Trophoblast cell (in vitro differentiated cells and primary cell): ENCODE data around the gene FAP.

Experiments
- DNase-seq, 2 donors: peaks; one replicate each; pipeline ENCODE4 v3.0.0-alpha.2; 2016
- H2AFZ ChIP-seq: 2 replicates; pipeline ENCODE4 v1.6.1; 2013; ENCODE audit warnings: low read length, moderate library complexity, mild to moderate bottlenecking; ENCODE audit not compliant: insufficient read depth, poor library complexity
- H2AK5ac ChIP-seq: 2 replicates; pipeline ENCODE4 v1.6.1; 2013; ENCODE audit warnings: mild to moderate bottlenecking, low read length
- H2BK120ac ChIP-seq: 2 replicates; pipeline ENCODE4 v1.6.1; 2013; ENCODE audit warnings: low read length, mild to moderate bottlenecking, moderate library complexity; ENCODE audit not compliant: insufficient read depth, poor library complexity
- H2BK12ac ChIP-seq: 2 replicates; pipeline ENCODE4 v1.6.1; 2013; ENCODE audit warnings: mild to moderate bottlenecking, low read length, moderate library complexity
- H2BK5ac ChIP-seq: 2 replicates; pipeline ENCODE4 v1.6.1; 2013; ENCODE audit warnings: low read length, low read depth, moderate library complexity, mild to moderate bottlenecking; ENCODE audit not compliant: poor library complexity
- H3K14ac ChIP-seq: 2 replicates; pipeline ENCODE4 v1.6.1; 2013; ENCODE audit warnings: mild to moderate bottlenecking, low read length
- H3K18ac ChIP-seq: 2 replicates; pipeline ENCODE4 v1.6.1; 2013; ENCODE audit warnings: mild to moderate bottlenecking, low read length
- H3K23ac ChIP-seq: 2 replicates; pipeline ENCODE4 v1.6.1; 2013; ENCODE audit warnings: low read length
- H3K27ac ChIP-seq: 2 replicates; pipeline ENCODE4 v1.5.1; 2013; ENCODE audit warnings: low read depth, mild to moderate bottlenecking, inconsistent platforms, low read length, moderate library complexity
- H3K27me3 ChIP-seq: 2 replicates; pipeline ENCODE4 v1.6.1; 2013; ENCODE audit warnings: inconsistent platforms, mild to moderate bottlenecking, low read length, moderate library complexity; ENCODE audit not compliant: insufficient read depth
- H3K36me3 ChIP-seq, 2 experiments: 1 replicate in 1 of 2; 2 replicates in 1 of 2; pipeline ENCODE4 v1.6.1; 2013; ENCODE audit warnings: low read length in 2 of 2, mild to moderate bottlenecking in 2 of 2, moderate library complexity in 1 of 2; ENCODE audit not compliant: insufficient read depth in 2 of 2, control insufficient read depth in 1 of 2
- H3K4ac ChIP-seq: 2 replicates; pipeline ENCODE4 v1.6.1; 2013; ENCODE audit warnings: low read depth, mild to moderate bottlenecking, low read length, moderate library complexity
- H3K4me1 ChIP-seq, 2 experiments: 1 replicate in 1 of 2; 2 replicates in 1 of 2; pipeline ENCODE4 v1.6.1; 2013; ENCODE audit warnings: low read length in 2 of 2, mild to moderate bottlenecking in 2 of 2, moderate library complexity in 1 of 2; ENCODE audit not compliant: insufficient read depth in 2 of 2, control insufficient read depth in 1 of 2
- H3K4me2 ChIP-seq: 2 replicates; pipeline ENCODE4 v1.6.1; 2013; ENCODE audit warnings: inconsistent platforms, mild to moderate bottlenecking, low read length, moderate library complexity
- H3K4me3 ChIP-seq: 2 replicates; pipeline ENCODE4 v1.5.1; 2013; ENCODE audit warnings: mild to moderate bottlenecking, low read depth, low read length, inconsistent platforms
- H3K79me1 ChIP-seq: one replicate; pipeline ENCODE4 v1.6.1; 2013; ENCODE audit warnings: low read length
- H3K79me2 ChIP-seq: 2 replicates; pipeline ENCODE4 v1.6.1; 2013; ENCODE audit warnings: low read length, mild to moderate bottlenecking; ENCODE audit not compliant: control insufficient read depth, insufficient read depth, poor library complexity
- H3K9ac ChIP-seq: 2 replicates; pipeline ENCODE4 v1.6.1; 2013; ENCODE audit warnings: mild to moderate bottlenecking, low read length
- H3K9me3 ChIP-seq: 2 replicates; pipeline ENCODE4 v1.6.1; 2013; ENCODE audit warnings: low read depth, mild to moderate bottlenecking, control low read depth, inconsistent platforms, low read length; ENCODE audit not compliant: insufficient read depth
- H4K12ac ChIP-seq: 2 replicates; pipeline ENCODE4 v1.6.1; 2013; ENCODE audit warnings: low read depth, mild to moderate bottlenecking, low read length, moderate library complexity
- H4K8ac ChIP-seq: 2 replicates; pipeline ENCODE4 v1.6.1; 2013; ENCODE audit warnings: low read depth, mild to moderate bottlenecking, low read length, moderate library complexity
- H4K91ac ChIP-seq: one replicate; pipeline ENCODE4 v1.6.1; 2013; ENCODE audit warnings: low read depth, mild to moderate bottlenecking, low read length, moderate library complexity
- WGBS: extraction: QIAGEN DNeasy Blood & Tissue Kit; methylation state at CpG from one replicate; pipeline ENCODE4 v1.1.7; 2013; ENCODE audit warnings: missing lambda C conversion rate; ENCODE audit not compliant: insufficient read length, insufficient coverage; ENCODE audit errors: extremely low coverage; 5-methylcytosine and 5-hydroxymethylcytosine counted together

The FAP gene

DNA sequence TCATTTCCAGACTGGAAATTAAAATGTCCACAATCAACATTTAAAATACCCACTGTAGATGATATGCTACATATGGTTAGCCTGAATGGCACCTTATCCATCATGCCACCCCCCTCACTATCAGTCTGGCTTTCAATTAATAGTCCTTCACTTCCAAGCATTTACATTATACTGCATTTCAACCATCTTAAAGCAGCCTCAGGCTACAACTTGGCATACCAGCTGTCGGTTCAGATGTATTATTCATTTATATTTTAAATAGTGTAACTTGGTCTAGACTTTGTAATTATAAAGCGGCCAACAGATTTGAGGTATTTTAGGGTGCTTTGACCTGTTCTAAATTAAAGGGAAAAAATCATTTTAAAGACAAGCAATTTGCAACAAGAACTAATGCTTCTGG is 93.8 kb downstream of the FAP start:
- no peaks in the 10 kb centered on the region for H3K9me3 ChIP-seq
- H4K8ac ChIP-seq: no peak overlapping the region
- no peak overlapping the region for H3K27ac ChIP-seq
- WGBS: no CpG with 5 or more reads among the region's 2 CpGs
- no peak overlapping the region for H2AK5ac ChIP-seq
- H3K4me3 ChIP-seq: no peak overlapping the region
- DNase-seq: no peak
- no peaks in the 10 kb centered on the region for H3K79me2 ChIP-seq
- no peak overlapping the region for H3K4me2 ChIP-seq
- H4K91ac ChIP-seq: no peak overlapping the region
- H3K36me3 ChIP-seq: no peaks in the 10 kb centered on the region
- no peak overlapping the region for H3K14ac ChIP-seq
- H3K79me1 ChIP-seq: no peaks in the 10 kb centered on the region
- no peaks in the 10 kb centered on the region for H3K4me1 ChIP-seq
- no peak overlapping the region for H2BK12ac ChIP-seq
- H3K23ac ChIP-seq: no peak overlapping the region
- H2AFZ ChIP-seq: no peak overlapping the region
- no peak overlapping the region for H3K4ac ChIP-seq
- H2BK5ac ChIP-seq: no peak overlapping the region
- no peak overlapping the region for H4K12ac ChIP-seq
- H3K27me3 ChIP-seq: no peaks in the 10 kb centered on the region
- H3K9ac ChIP-seq: no peak overlapping the region
- no peak overlapping the region for H3K18ac ChIP-seq
- H2BK120ac ChIP-seq: no peak overlapping the region

DNA sequence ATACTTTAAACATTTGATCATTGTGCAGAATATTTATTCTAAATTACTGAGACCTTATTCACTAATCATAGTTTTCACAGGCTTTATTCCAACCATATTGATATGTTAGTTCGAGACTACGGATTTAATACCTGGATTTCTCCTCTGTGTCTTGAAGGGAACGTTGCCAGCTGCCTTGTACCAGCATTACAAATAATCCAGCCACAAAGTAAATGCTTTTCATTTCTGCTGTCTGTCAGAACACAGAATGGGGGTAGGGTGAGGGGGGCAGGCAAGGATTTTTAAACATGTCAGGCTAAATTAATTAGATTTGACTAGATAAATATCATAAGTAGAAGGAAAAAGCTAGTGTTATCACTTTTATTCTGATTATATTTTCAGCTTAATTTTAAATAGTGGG is 94.3 kb downstream of the FAP start:
- H4K8ac ChIP-seq: no peak overlapping the region
- no peak overlapping the region for H3K18ac ChIP-seq
- H3K4me3 ChIP-seq: no peak overlapping the region
- no peak overlapping the region for H2BK120ac ChIP-seq
- H3K9ac ChIP-seq: no peak overlapping the region
- no peak overlapping the region for H2BK5ac ChIP-seq
- no peak overlapping the region for H2AK5ac ChIP-seq
- no peak overlapping the region for H4K91ac ChIP-seq
- no CpG with 5 or more reads among the region's 3 CpGs for WGBS
- H3K4me1 ChIP-seq: no peaks in the 10 kb centered on the region
- no peaks in the 10 kb centered on the region for H3K27me3 ChIP-seq
- no peaks in the 10 kb centered on the region for H3K79me1 ChIP-seq
- H3K36me3 ChIP-seq: no peaks in the 10 kb centered on the region
- no peak overlapping the region for H2BK12ac ChIP-seq
- no peak overlapping the region for H3K4ac ChIP-seq
- no peaks in the 10 kb centered on the region for H3K9me3 ChIP-seq
- no peak overlapping the region for H2AFZ ChIP-seq
- no peaks in the 10 kb centered on the region for H3K79me2 ChIP-seq
- no peak overlapping the region for H3K14ac ChIP-seq
- no peak overlapping the region for H3K27ac ChIP-seq
- no peak overlapping the region for H3K23ac ChIP-seq
- H4K12ac ChIP-seq: no peak overlapping the region
- no peak overlapping the region for H3K4me2 ChIP-seq
- DNase-seq: peak in 1 of 2 donors; percentile 26

GRCh38 chr2:162143969-162144368 is 99.3 kb downstream of the FAP start:
- Histone ChIP-seq H2BK12ac (no peak overlapping the region), H3K36me3 (no peaks in the 10 kb centered on the region), H3K4me3 (no peak overlapping the region), H3K79me2 (no peaks in the 10 kb centered on the region), H3K14ac (no peak overlapping the region), H2BK120ac (no peak overlapping the region), H3K27ac (no peak overlapping the region), H3K4ac (no peak overlapping the region), H3K18ac (no peak overlapping the region), H3K23ac (no peak overlapping the region), H3K4me2 (no peak overlapping the region), H3K79me1 (no peaks in the 10 kb centered on the region), H2AFZ (no peak overlapping the region), H4K91ac (no peak overlapping the region), H3K9ac (no peak overlapping the region), H3K4me1 (no peaks in the 10 kb centered on the region), H2AK5ac (no peak overlapping the region), H2BK5ac (no peak overlapping the region), H4K8ac (no peak overlapping the region), H3K27me3 (no peaks in the 10 kb centered on the region), H3K9me3 (no peaks in the 10 kb centered on the region), H4K12ac (no peak overlapping the region)
- WGBS: no CpG with 5 or more reads among the region's 4 CpGs
- no peak for DNase-seq

DNA sequence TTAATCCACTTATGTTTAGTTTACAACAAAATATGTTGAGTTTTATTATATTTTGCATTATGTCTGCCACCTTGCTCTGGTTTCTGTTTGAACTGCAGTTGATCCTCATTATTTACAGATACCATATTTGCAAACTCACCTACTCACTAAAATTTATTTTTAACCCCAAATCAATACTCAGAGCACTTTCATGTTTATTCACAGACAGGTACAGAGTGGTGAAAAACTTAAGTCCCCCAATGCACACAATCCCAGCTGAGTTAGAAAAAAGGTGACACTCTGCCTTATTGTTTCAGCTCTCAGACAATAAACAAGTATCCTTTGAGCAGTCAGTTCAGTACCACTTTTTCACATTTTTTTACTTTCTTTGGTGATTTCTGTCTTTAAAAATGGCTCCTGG is 104.9 kb downstream of the FAP start:
- Histone ChIP-seq H4K12ac (no peak overlapping the region), H3K79me1 (no peaks in the 10 kb centered on the region), H4K91ac (no peak overlapping the region), H3K9ac (no peak overlapping the region), H4K8ac (no peak overlapping the region), H2BK12ac (no peak overlapping the region), H2BK120ac (no peak overlapping the region), H2AK5ac (no peak overlapping the region), H2BK5ac (no peak overlapping the region), H3K18ac (no peak overlapping the region), H3K4ac (no peak overlapping the region), H3K27ac (no peak overlapping the region), H3K9me3 (no peaks in the 10 kb centered on the region), H3K4me1 (no peaks in the 10 kb centered on the region), H3K23ac (no peak overlapping the region), H3K36me3 (no peaks in the 10 kb centered on the region), H3K14ac (no peak overlapping the region), H3K27me3 (no peaks in the 10 kb centered on the region), H3K79me2 (no peaks in the 10 kb centered on the region), H2AFZ (no peak overlapping the region), H3K4me2 (no peak overlapping the region), H3K4me3 (no peak overlapping the region)
- no peak for DNase-seq

- no peaks in the 10 kb centered on the region for H3K9me3 ChIP-seq
- H3K9ac ChIP-seq: no peak overlapping the region
- H3K4ac ChIP-seq: no peak overlapping the region
- no peak overlapping the region for H4K12ac ChIP-seq
- no peak overlapping the region for H2BK120ac ChIP-seq
- DNase-seq: no peak
- H2AFZ ChIP-seq: no peak overlapping the region
- no peaks in the 10 kb centered on the region for H3K36me3 ChIP-seq
- H3K4me2 ChIP-seq: no peak overlapping the region
- no peaks in the 10 kb centered on the region for H3K79me2 ChIP-seq
- H3K14ac ChIP-seq: no peak overlapping the region
- H3K4me1 ChIP-seq: peaks cover 4% of the 10 kb centered on the region in 2 experiments
- no peak overlapping the region for H2BK5ac ChIP-seq
- H2BK12ac ChIP-seq: no peak overlapping the region
- H3K18ac ChIP-seq: no peak overlapping the region
- no CpG with 5 or more reads among the region's 2 CpGs for WGBS
- no peak overlapping the region for H2AK5ac ChIP-seq
- no peak overlapping the region for H4K91ac ChIP-seq
- H4K8ac ChIP-seq: no peak overlapping the region
- no peak overlapping the region for H3K27ac ChIP-seq
- no peaks in the 10 kb centered on the region for H3K27me3 ChIP-seq
- no peak overlapping the region for H3K4me3 ChIP-seq
- H3K23ac ChIP-seq: no peak overlapping the region
- H3K79me1 ChIP-seq: peaks cover 2% of the 10 kb centered on the region
Measured at GRCh38 chr2:162127422-162127821, 115.8 kb downstream of the FAP start.
